HUES48 (cell line): Measurements from ENCODE around the gene AFF3.
"Not testable (repeated sequence)": the region's sequence is repeated elsewhere in the genome, so short reads cannot be mapped to it uniquely, and the experiment has no call there.

ENCODE experiments used
- H3K27ac ChIP-seq: one replicate; pipeline ENCODE4 v1.7.0; 2013; ENCODE audit warnings: low read depth, low read length, inconsistent platforms
- H3K27me3 ChIP-seq: 2 replicates; pipeline ENCODE4 v1.6.1; 2013; ENCODE audit warnings: mild to moderate bottlenecking, low read length; ENCODE audit not compliant: control insufficient read depth, insufficient read depth
- H3K36me3 ChIP-seq: 2 replicates; pipeline ENCODE4 v1.6.1; 2013; ENCODE audit warnings: low read length; ENCODE audit not compliant: control insufficient read depth, insufficient read depth
- H3K4me1 ChIP-seq: 2 replicates; pipeline ENCODE4 v1.6.1; 2013; ENCODE audit warnings: mild to moderate bottlenecking, low read length; ENCODE audit not compliant: control insufficient read depth, insufficient read depth
- H3K4me3 ChIP-seq: 2 replicates; pipeline ENCODE4 v1.5.1; 2013; ENCODE audit warnings: mild to moderate bottlenecking, low read depth, low read length
- H3K9ac ChIP-seq: 2 replicates; pipeline ENCODE4 v1.6.1; 2013; ENCODE audit warnings: mild to moderate bottlenecking, low read depth, low read length, moderate library complexity
- H3K9me3 ChIP-seq: 2 replicates; pipeline ENCODE4 v1.6.1; 2013; ENCODE audit warnings: low read length; ENCODE audit not compliant: control insufficient read depth, insufficient read depth

Gene AFF3

GRCh38 chr2:99504844-99505584 is 637.4 kb downstream of the AFF3 start:
- no peaks in the 10 kb centered on the region for H3K27me3 ChIP-seq
- H3K27ac ChIP-seq: no peak overlapping the region
- no peaks in the 10 kb centered on the region for H3K36me3 ChIP-seq
- H3K9me3 ChIP-seq: no peaks in the 10 kb centered on the region
- H3K9ac ChIP-seq: no peak overlapping the region
- H3K4me1 ChIP-seq: no peaks in the 10 kb centered on the region
- H3K4me3 ChIP-seq: no peak overlapping the region

DNA sequence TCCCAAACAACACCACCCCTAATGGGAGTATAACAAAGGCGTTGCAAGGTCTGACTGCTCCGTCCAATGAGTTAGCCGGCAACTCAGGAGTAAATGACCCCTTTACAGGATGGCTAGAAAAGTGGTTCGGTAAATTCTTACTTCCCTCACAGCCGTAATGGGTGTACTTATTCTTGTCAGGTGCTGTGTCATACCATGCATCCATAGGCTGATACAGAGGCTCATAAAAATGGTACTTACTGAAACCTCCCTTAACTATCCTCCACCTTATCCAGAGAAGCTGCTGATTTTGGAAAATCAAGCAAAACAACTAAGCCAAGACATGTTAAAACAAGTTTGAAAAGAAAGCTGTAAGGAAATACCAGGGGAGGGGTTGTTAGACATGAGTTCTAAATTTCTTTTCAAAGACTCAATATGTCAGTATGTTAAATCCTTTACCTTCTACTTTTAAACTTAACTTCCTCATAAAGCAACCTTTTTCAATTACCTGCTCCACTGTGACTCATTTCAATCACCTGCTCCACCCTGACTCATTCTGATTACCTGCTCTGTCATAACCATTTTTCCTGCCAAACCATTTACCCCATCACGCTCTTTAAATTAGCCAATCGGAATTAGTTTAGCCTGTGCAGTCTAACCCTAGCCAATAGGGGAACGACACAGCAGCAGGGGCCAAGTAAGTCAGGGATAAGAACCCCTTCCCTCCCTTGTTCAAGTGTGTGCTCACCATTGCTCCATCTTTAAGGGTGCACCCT is 638.6 kb downstream of the AFF3 start:
- H3K36me3 ChIP-seq, H3K9ac ChIP-seq, H3K4me3 ChIP-seq, H3K27me3 ChIP-seq, H3K9me3 ChIP-seq, H3K4me1 ChIP-seq, H3K27ac ChIP-seq: not testable (repeated sequence)

DNA sequence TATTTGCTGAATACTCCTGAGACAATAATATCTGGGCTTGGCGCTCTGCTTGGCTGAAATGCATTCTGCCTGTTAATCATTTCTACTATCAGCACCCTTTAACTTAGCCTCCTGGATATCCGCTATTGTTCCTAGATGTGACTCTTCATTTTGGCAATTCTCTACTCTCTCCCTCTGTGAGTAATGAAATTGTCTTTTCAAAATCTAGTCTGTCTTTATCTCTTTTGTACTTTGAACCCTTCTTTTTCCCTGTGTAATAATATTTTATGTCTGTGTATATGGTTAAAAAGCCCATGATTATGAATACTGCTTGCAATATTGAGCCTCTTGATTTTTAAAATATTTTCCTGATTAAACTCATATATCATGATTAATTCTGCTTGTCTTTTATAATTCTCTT is 646.4 kb downstream of the AFF3 start:
- H3K4me3 ChIP-seq: no peak overlapping the region
- H3K36me3 ChIP-seq: no peaks in the 10 kb centered on the region
- no peaks in the 10 kb centered on the region for H3K9me3 ChIP-seq
- no peak overlapping the region for H3K9ac ChIP-seq
- no peaks in the 10 kb centered on the region for H3K27me3 ChIP-seq
- H3K4me1 ChIP-seq: peaks cover 4% of the 10 kb centered on the region; the same call in 1 of the 2 replicates
- no peak overlapping the region for H3K27ac ChIP-seq
